ENCODE data around the gene NABP2. TPM values are rescaled to one million over a fixed set of nuclear protein-coding genes. Genes with fewer than 3 reads are reported as not detected.

Gene NABP2
- total and polyA plus RNA-seq, 2 experiments from 2014 or later, result 25.5 to 27.8 TPM

GRCh38 chr12:56252649-56253048 is 28.5 kb downstream of the NABP2 start:
- no peak for TF ChIP-seq REST (IDR thresholded peaks at IDR 0.05; ENCODE audit: unreplicated experiment)
- TF ChIP-seq EZH2phosphoT487 (IDR thresholded peaks at IDR 0.05; ENCODE audit: unreplicated experiment), result no peak
- no peak for TF ChIP-seq POLR2AphosphoS5 (IDR thresholded peaks at IDR 0.05; ENCODE audit: low read depth)
- TF ChIP-seq CTCF (conservative IDR thresholded peaks at IDR 0.05; ENCODE audit: low read depth in 2 of 2), result no peak
- TF ChIP-seq JUNB (IDR thresholded peaks at IDR 0.05; ENCODE audit: unreplicated experiment), result no peak
- TF ChIP-seq CREB1 (CRISPR knock-in tag; IDR thresholded peaks at IDR 0.05; ENCODE audit: low read depth), result no peak
- TF ChIP-seq ETS1 (IDR thresholded peaks at IDR 0.05), result no peak
- no peak for TF ChIP-seq ZNF114 (CRISPR knock-in tag; IDR thresholded peaks at IDR 0.05)
- no peak overlapping the region for H2AFZ ChIP-seq
- peaks cover 23% of the 10 kb centered on the region for H3F3A ChIP-seq (replicated peaks; ENCODE audit: low read depth)
- peaks cover 14% of the 10 kb centered on the region for H3K4me1 Mint-ChIP-seq
- H3K4me3 Mint-ChIP-seq, result no peak overlapping the region
- ATAC-seq, result no peak
- peaks cover 10% of the 10 kb centered on the region; the same call in 1 of the 2 replicates for H3K79me2 ChIP-seq (replicated peaks; ENCODE audit: insufficient read depth)
- DNase-seq (ENCODE audit: low spot score), result no peak
- peaks cover 10% of the 10 kb centered on the region; the same call in 1 of the 2 replicates for H3K4me1 ChIP-seq (ENCODE audit: insufficient read depth)
- peaks cover 16% of the 10 kb centered on the region for H4K20me1 ChIP-seq (replicated peaks; ENCODE audit: insufficient read depth)
- peaks cover 69% of the 10 kb centered on the region for H3K36me3 Mint-ChIP-seq (ENCODE audit: low read depth)
- H3K9me3 Mint-ChIP-seq, result no peaks in the 10 kb centered on the region
- no peak overlapping the region for H3K4me2 ChIP-seq
- H3K36me3 ChIP-seq (ENCODE audit: insufficient read depth), result peaks cover 66% of the 10 kb centered on the region
- H3K27me3 ChIP-seq (ENCODE audit: insufficient read depth), result no peaks in the 10 kb centered on the region
- H3K27ac Mint-ChIP-seq, result no peak overlapping the region
- peaks cover 13% of the 10 kb centered on the region for H3K27me3 Mint-ChIP-seq (ENCODE audit: insufficient read depth, low read depth, poor library complexity)
- H3K27ac ChIP-seq (ENCODE audit: low read depth), result no peak overlapping the region
- no peak overlapping the region for H3K4me3 ChIP-seq
- H3K9me2 ChIP-seq (ENCODE audit: insufficient read depth), result no peaks in the 10 kb centered on the region

- Histone ChIP-seq H3K4me1 (ENCODE audit: insufficient read depth) (peaks cover 10% of the 10 kb centered on the region; the same call in 1 of the 2 replicates), H3K9me2 (ENCODE audit: insufficient read depth) (no peaks in the 10 kb centered on the region), H3K4me2 (no peak overlapping the region), H3K79me2 (replicated peaks; ENCODE audit: insufficient read depth) (peaks cover 13% of the 10 kb centered on the region; the same call in 1 of the 2 replicates), H3K36me3 (ENCODE audit: insufficient read depth) (peaks cover 66% of the 10 kb centered on the region), H3K4me3 (no peak overlapping the region), H2AFZ (no peak overlapping the region), H3F3A (replicated peaks; ENCODE audit: low read depth) (peaks cover 26% of the 10 kb centered on the region), H4K20me1 (replicated peaks; ENCODE audit: insufficient read depth) (peaks cover 16% of the 10 kb centered on the region), H3K27me3 (ENCODE audit: insufficient read depth) (no peaks in the 10 kb centered on the region), H3K27ac (ENCODE audit: low read depth) (no peak overlapping the region)
- DNase-seq (ENCODE audit: low spot score), result no peak
- Mint-ChIP-seq H3K36me3 (ENCODE audit: low read depth) (peaks cover 67% of the 10 kb centered on the region), H3K4me3 (no peak overlapping the region), H3K27me3 (ENCODE audit: insufficient read depth, low read depth, poor library complexity) (peaks cover 13% of the 10 kb centered on the region), H3K27ac (no peak overlapping the region), H3K4me1 (peaks cover 14% of the 10 kb centered on the region), H3K9me3 (no peaks in the 10 kb centered on the region)
- no peak for ATAC-seq
- TF ChIP-seq POLR2AphosphoS5 (IDR thresholded peaks at IDR 0.05; ENCODE audit: low read depth) (no peak), CREB1 (CRISPR knock-in tag; IDR thresholded peaks at IDR 0.05; ENCODE audit: low read depth) (no peak), ZNF114 (CRISPR knock-in tag; IDR thresholded peaks at IDR 0.05) (no peak), CTCF (conservative IDR thresholded peaks at IDR 0.05; ENCODE audit: low read depth in 2 of 2) (no peak), REST (IDR thresholded peaks at IDR 0.05; ENCODE audit: unreplicated experiment) (no peak), NANOG (IDR thresholded peaks at IDR 0.05; ENCODE audit: borderline replicate concordance) (no peak), EZH2 (IDR thresholded peaks at IDR 0.05; ENCODE audit: low read depth, unreplicated experiment) (no peak), EZH2phosphoT487 (IDR thresholded peaks at IDR 0.05; ENCODE audit: unreplicated experiment) (no peak)
Observed at GRCh38 chr12:56253091-56253490, 28.9 kb downstream of the NABP2 start.
